Liver (tissue), 9 donors: ENCODE results near the gene HTN3. TPM values are rescaled to one million over a fixed set of nuclear protein-coding genes. Genes with fewer than 3 reads are reported as not detected.
"Not testable (repeated sequence)": the region's sequence is repeated elsewhere in the genome, so short reads cannot be mapped to it uniquely, and the experiment has no call there.

Experiments
- DNase-seq: peaks from one replicate; pipeline ENCODE4 v3.0.0-alpha.2; 2017; ENCODE audit warnings: low spot score
- H3K27ac ChIP-seq, 2 donors: one replicate each; pipeline ENCODE4 v1.7.0; 2013; ENCODE audit warnings: inconsistent platforms in 2 of 2, low read length in 2 of 2, control low read depth in 1 of 2, low read depth in 1 of 2, mild to moderate bottlenecking in 1 of 2
- H3K27me3 ChIP-seq, 4 donors: one replicate each; pipeline versions ENCODE4 v1.6.1 to v1.7.0; 2013; ENCODE audit warnings: low read length in 3 of 4, inconsistent platforms in 1 of 4, mild to moderate bottlenecking in 1 of 4, moderate library complexity in 1 of 4; ENCODE audit not compliant: control insufficient read depth in 4 of 4, insufficient read depth in 4 of 4
- H3K36me3 ChIP-seq, 4 donors: one replicate each; pipeline versions ENCODE4 v1.6.1 to v1.7.0; 2013; ENCODE audit warnings: low read length in 3 of 4, mild to moderate bottlenecking in 3 of 4, low read depth in 1 of 4, moderate library complexity in 1 of 4; ENCODE audit not compliant: control insufficient read depth in 4 of 4, insufficient read depth in 3 of 4
- H3K4me1 ChIP-seq, 4 donors: one replicate each; pipeline versions ENCODE4 v1.6.1 to v1.7.0; 2013; ENCODE audit warnings: low read length in 3 of 4, mild to moderate bottlenecking in 3 of 4, moderate library complexity in 1 of 4; ENCODE audit not compliant: control insufficient read depth in 4 of 4, insufficient read depth in 4 of 4
- H3K4me3 ChIP-seq, 3 donors: one replicate each; pipeline versions ENCODE4 v1.6.1 to v1.7.0; 2013; ENCODE audit warnings: low read length in 3 of 3, control low read depth in 1 of 3, low read depth in 1 of 3, mild to moderate bottlenecking in 1 of 3
- H3K9ac ChIP-seq, 2 donors: one replicate each; pipeline ENCODE4 v1.7.0; 2013; ENCODE audit warnings: low read length in 2 of 2, mild to moderate bottlenecking in 2 of 2, moderate library complexity in 2 of 2, control low read depth in 1 of 2, low read depth in 1 of 2
- H3K9me3 ChIP-seq, 4 donors: one replicate each; pipeline versions ENCODE4 v1.6.1 to v1.7.0; 2013; ENCODE audit warnings: low read length in 3 of 4; ENCODE audit not compliant: control insufficient read depth in 4 of 4
- ATF3 ChIP-seq: IDR thresholded peaks from 2 replicates; pipeline ENCODE4 v1.6.1; 2016; ENCODE audit warnings: antibody characterized with exemption
- FOXA2 ChIP-seq: IDR thresholded peaks from 2 replicates; pipeline ENCODE4 v1.6.1; 2016; ENCODE audit warnings: antibody characterized with exemption
- GABPA ChIP-seq, 2 donors: IDR thresholded peaks in 1 of 2; conservative IDR thresholded peaks in 1 of 2; 2 replicates each; pipeline ENCODE4 v1.6.1; 2016; ENCODE audit warnings: antibody characterized with exemption in 2 of 2, mild to moderate bottlenecking in 1 of 2, moderate library complexity in 1 of 2
- JUND ChIP-seq, 2 donors: IDR thresholded peaks; 2 replicates each; pipeline ENCODE4 v1.6.1; 2016; ENCODE audit warnings: antibody characterized with exemption in 2 of 2
- RAD21 ChIP-seq, 2 donors: IDR thresholded peaks; 2 replicates each; pipeline ENCODE4 v1.6.1; 2016; ENCODE audit warnings: antibody characterized with exemption in 2 of 2, mild to moderate bottlenecking in 2 of 2
- REST ChIP-seq: IDR thresholded peaks from 2 replicates; pipeline ENCODE4 v1.6.1; 2016; ENCODE audit warnings: antibody characterized with exemption, mild to moderate bottlenecking
- ZBTB33 ChIP-seq: IDR thresholded peaks from 2 replicates; pipeline ENCODE4 v1.6.1; 2016; ENCODE audit warnings: antibody characterized with exemption
- WGBS: extraction: QIAGEN DNeasy Blood & Tissue Kit; methylation state at CpG from one replicate; pipeline ENCODE4 v1.1.7; 2013; 5-methylcytosine and 5-hydroxymethylcytosine counted together
- polyA plus RNA-seq, 2 donors: library from polyadenylated mRNA; stranded (reverse) in 1 of 2; unstranded in 1 of 2; fragments of 200-250 nt in 1 of 2; fragments of >200 nt in 1 of 2; fragmentation: Nextera tagmentation in 1 of 2; extraction: Ambion mirVana in 1 of 2; gene quantifications; one replicate each; pipeline versions ENCODE4 v1.2.1 to v1.2.3, GENCODE V29; 2013 to 2015
- total RNA-seq, 2 donors: library from RNA; depleted of rRNA; stranded (reverse); fragments of >200 nt; gene quantifications; one replicate each; pipeline ENCODE4 v1.2.3, GENCODE V29; 2014
- TF ChIP-seq, protein P1 (sequence below): IDR thresholded peaks from 2 replicates; pipeline ENCODE4 v1.6.1; 2016; ENCODE audit warnings: antibody characterized with exemption
- donor health status: healthy.
- donor health status: healthy.
- donor health status: healthy.
- donor health status: healthy.
- donor health status: healthy.

Gene HTN3
- total and polyA plus RNA-seq, 4 donors: not detected

- TF ChIP-seq RAD21 (IDR thresholded peaks at IDR 0.05) (no peak), JUND (IDR thresholded peaks at IDR 0.05) (no peak), REST (no peak)
Measured at GRCh38 chr4:70023218-70023617, 5.0 kb upstream of the HTN3 start (continued).

DNA sequence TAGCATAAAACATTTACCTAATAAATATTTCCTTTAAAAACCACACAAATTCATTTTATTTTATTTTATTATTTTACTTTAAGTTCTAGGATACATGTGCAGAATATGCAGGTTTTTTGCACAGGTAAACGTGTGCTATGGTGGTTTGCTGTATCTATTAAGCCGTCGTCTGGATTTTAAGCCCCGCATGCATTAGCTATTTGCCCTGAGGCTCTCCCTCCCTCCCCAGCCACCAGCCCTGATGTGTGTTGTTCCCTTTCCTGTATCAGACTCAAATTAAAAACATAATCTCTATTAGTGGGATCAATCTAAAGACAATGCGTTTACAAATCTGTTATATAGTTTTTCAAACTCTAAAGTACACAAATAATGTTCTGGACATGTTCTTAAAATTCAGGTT is 1.2 kb upstream of the HTN3 start:
- WGBS: 80% methylated on average over 5 of the region's 5 CpGs
- Histone ChIP-seq H3K27ac (no peak overlapping the region), H3K4me3 (no peak overlapping the region), H3K9ac (no peak overlapping the region), H3K4me1 (no peaks in the 10 kb centered on the region), H3K36me3 (no peaks in the 10 kb centered on the region), H3K27me3 (no peaks in the 10 kb centered on the region), H3K9me3 (no peaks in the 10 kb centered on the region)
- TF ChIP-seq, protein P1, sequence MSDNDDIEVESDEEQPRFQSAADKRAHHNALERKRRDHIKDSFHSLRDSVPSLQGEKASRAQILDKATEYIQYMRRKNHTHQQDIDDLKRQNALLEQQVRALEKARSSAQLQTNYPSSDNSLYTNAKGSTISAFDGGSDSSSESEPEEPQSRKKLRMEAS: no peak
- no peak for TF ChIP-seq FOXA2
- no peak for TF ChIP-seq ATF3
- no peak for DNase-seq

DNA sequence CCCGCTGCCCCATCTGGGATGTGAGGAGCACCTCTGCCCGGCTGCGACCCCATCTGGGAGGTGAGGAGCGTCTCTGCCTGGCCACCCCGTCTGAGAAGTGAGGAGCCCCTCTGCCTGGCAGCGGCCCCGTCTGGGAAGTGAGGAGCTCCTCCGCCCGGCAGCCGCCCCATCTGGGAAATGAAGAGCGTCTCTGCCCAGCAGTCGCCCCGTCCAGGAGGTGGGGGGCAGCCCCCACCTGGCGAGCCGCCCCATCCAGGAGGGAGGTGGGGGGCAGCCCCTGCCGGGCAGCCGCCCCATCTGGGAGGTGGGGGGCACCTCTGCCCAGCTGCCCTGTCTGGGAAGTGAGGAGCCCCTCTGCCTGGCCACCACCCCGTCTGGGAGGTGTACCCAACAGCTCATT is 9.3 kb downstream of the HTN3 start:
- not testable (repeated sequence) for H3K27ac ChIP-seq, H3K4me1 ChIP-seq, H3K36me3 ChIP-seq, DNase-seq, H3K9ac ChIP-seq, H3K9me3 ChIP-seq, H3K27me3 ChIP-seq, H3K4me3 ChIP-seq
- 87% methylated on average over 18 of the region's 18 CpGs for WGBS

DNA sequence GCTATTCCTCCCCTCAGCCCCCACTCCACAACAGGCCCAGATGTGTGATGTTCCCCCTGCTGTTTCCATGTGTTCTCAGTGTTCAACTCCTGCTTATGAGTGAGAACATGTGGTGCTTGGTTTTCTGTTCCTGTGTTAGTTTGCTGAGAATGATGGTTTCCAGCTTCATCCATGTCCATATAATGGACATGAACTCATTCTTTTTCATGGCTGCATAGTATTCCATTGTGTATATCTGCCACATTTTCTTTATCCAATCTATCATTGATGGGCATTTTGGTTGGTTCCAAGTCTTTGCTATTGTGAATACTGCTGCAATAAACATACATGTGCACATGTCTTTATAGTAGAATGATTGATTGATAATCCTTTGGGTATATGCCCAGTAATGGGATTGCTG is 11.7 kb downstream of the HTN3 start:
- not testable (repeated sequence) for H3K4me1 ChIP-seq, H3K27ac ChIP-seq, H3K9ac ChIP-seq, H3K4me3 ChIP-seq, DNase-seq, H3K27me3 ChIP-seq, H3K9me3 ChIP-seq, H3K36me3 ChIP-seq

DNA sequence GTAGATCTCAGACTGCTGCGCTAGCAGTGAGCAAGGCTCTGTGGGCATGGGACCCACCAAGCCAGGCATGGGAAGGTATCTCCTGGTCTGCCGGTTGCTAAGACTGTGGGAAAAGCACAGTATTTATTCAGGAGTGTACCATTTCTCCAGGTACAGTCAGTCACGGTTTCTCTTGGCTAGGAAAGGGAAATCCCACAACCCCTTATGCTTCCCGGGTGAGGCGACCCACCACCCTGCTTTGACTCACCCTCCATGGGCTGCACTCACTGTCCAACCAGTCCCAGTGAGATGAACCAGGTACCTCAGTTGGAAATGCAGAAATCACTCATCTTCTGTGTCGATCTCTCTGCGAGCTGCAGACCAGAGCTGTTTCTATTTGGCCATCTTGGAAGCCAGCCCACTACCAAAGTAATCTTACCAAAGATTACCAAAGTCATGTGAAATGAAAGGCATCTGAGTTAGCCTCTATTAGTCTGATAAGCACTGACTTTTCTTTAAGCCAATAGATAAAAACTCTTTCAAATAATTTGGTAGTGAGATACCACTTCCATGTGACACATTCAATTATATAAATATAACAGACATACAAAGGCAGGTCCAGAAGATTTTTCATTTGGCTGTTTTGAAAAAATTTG is 13.5 kb downstream of the HTN3 start:
- Histone ChIP-seq H3K27ac (no peak overlapping the region), H3K36me3 (no peaks in the 10 kb centered on the region), H3K4me3 (no peak overlapping the region), H3K9ac (no peak overlapping the region), H3K4me1 (no peaks in the 10 kb centered on the region), H3K9me3 (peaks cover 0 to 7% (median 6%) of the 10 kb centered on the region in 4 donors), H3K27me3 (peaks cover 0 to 3% (median 0%) of the 10 kb centered on the region in 4 donors)
- WGBS: 93% methylated on average over 7 of the region's 7 CpGs
- TF ChIP-seq ZBTB33 (no peak), ATF3 (no peak), GABPA (IDR thresholded peaks at IDR 0.05 in 1 of 2, conservative IDR thresholded peaks at IDR 0.05 in 1 of 2) (no peak)
- no peak for DNase-seq

GRCh38 chr4:70050138-70050537 is 21.9 kb downstream of the HTN3 start, which contains the start of gene HTN1:
Gene HTN1 (plus strand): TSS chr4:70050438. CDS start chr4:70053077, 2,639 bp downstream.
- DNase-seq, H3K36me3 ChIP-seq, H3K27ac ChIP-seq, H3K4me3 ChIP-seq, H3K4me1 ChIP-seq, H3K9me3 ChIP-seq, H3K9ac ChIP-seq, H3K27me3 ChIP-seq: not testable (repeated sequence)
- WGBS: 83% methylated on average over 5 of the region's 6 CpGs
